ENCODE data around the gene SPEN.
"Not testable (repeated sequence)": the region's sequence is repeated elsewhere in the genome, so short reads cannot be mapped to it uniquely, and the experiment has no call there.

The SPEN gene

GRCh38 chr1:15899266-15899665 is 51.8 kb downstream of the SPEN start:
- no peak for DNase-seq
- no peak for ATAC-seq

GRCh38 chr1:15900662-15901279 is 53.3 kb downstream of the SPEN start:
- ATAC-seq (no peak), DNase-seq (no peak)

GRCh38 chr1:15902882-15903281 is 55.4 kb downstream of the SPEN start:
- DNase-seq (no peak), ATAC-seq (no peak)

- ATAC-seq (no peak), DNase-seq (no peak)
Measured at GRCh38 chr1:15908597-15908996, 61.1 kb downstream of the SPEN start.

- no peak for ATAC-seq
- no peak for DNase-seq
Measured at GRCh38 chr1:15911141-15911540, 63.6 kb downstream of the SPEN start.

- ATAC-seq (no peak), DNase-seq (no peak)
Measured at GRCh38 chr1:15911927-15912326, 64.4 kb downstream of the SPEN start.

GRCh38 chr1:15913607-15914006 is 66.1 kb downstream of the SPEN start:
- not testable (repeated sequence) for ATAC-seq

GRCh38 chr1:15915991-15916390 is 68.5 kb downstream of the SPEN start:
- DNase-seq (no peak), ATAC-seq (no peak)

More at GRCh38 chr1:15913607-15914006, 66.1 kb downstream of the SPEN start:
- DNase-seq, result not testable (repeated sequence)

- DNase-seq, result no peak
- no peak for ATAC-seq
Measured at GRCh38 chr1:15916417-15916816, 68.9 kb downstream of the SPEN start.

GRCh38 chr1:15916916-15917315 is 69.4 kb downstream of the SPEN start:
- ATAC-seq, result no peak
- no peak for DNase-seq

- DNase-seq (peak; percentile 71), ATAC-seq (peak; percentile 97)
Measured at GRCh38 chr1:15918962-15919715, 71.6 kb downstream of the SPEN start.

- DNase-seq (no peak), ATAC-seq (no peak)
Measured at GRCh38 chr1:15923241-15923640, 75.7 kb downstream of the SPEN start.

- DNase-seq, ATAC-seq: not testable (repeated sequence)
Measured at GRCh38 chr1:15926448-15926847, 78.9 kb downstream of the SPEN start.

GRCh38 chr1:15928971-15929965 is 81.8 kb downstream of the SPEN start:
- DNase-seq (no peak), ATAC-seq (no peak)

GRCh38 chr1:15931401-15931800 is 83.9 kb downstream of the SPEN start:
- no peak for DNase-seq
- no peak for ATAC-seq

GRCh38 chr1:15931884-15932283 is 84.4 kb downstream of the SPEN start:
- no peak for ATAC-seq
- DNase-seq, result no peak

- no peak for DNase-seq
- ATAC-seq, result no peak
Measured at GRCh38 chr1:15932612-15933011, 85.1 kb downstream of the SPEN start.

- ATAC-seq, result no peak
- DNase-seq, result no peak
Measured at GRCh38 chr1:15933684-15934083, 86.2 kb downstream of the SPEN start.

GRCh38 chr1:15934211-15935055 is 86.9 kb downstream of the SPEN start:
- ATAC-seq (no peak), DNase-seq (no peak)

- ATAC-seq (no peak), DNase-seq (no peak)
Measured at GRCh38 chr1:15935056-15935950, 87.8 kb downstream of the SPEN start.

- ATAC-seq (no peak), DNase-seq (no peak)
Measured at GRCh38 chr1:15936025-15936424, 88.5 kb downstream of the SPEN start.
